Measurements from ENCODE around the gene GTPBP2.

- TF ChIP-seq ZBTB17 (tag by site-specific recombination; IDR thresholded peaks at IDR 0.05) (no peak), CTCF (tag by site-specific recombination; IDR thresholded peaks at IDR 0.05) (no peak), ZNF530 (tag by site-specific recombination; IDR thresholded peaks at IDR 0.05; ENCODE audit: low read depth) (no peak), TCF7L2 (IDR thresholded peaks at IDR 0.05; ENCODE audit: borderline replicate concordance, low read depth, low read length) (no peak), PRDM4 (tag by site-specific recombination; IDR thresholded peaks at IDR 0.05) (no peak), RBAK (tag by site-specific recombination; IDR thresholded peaks at IDR 0.05) (no peak), ZNF366 (tag by site-specific recombination; conservative IDR thresholded peaks at IDR 0.05) (no peak), ZNF221 (tag by site-specific recombination; IDR thresholded peaks at IDR 0.05; ENCODE audit: borderline replicate concordance) (no peak), GLI2 (tag by site-specific recombination; IDR thresholded peaks at IDR 0.05; ENCODE audit: borderline replicate concordance, low read depth) (no peak)
- TF ChIP-seq, protein P1, sequence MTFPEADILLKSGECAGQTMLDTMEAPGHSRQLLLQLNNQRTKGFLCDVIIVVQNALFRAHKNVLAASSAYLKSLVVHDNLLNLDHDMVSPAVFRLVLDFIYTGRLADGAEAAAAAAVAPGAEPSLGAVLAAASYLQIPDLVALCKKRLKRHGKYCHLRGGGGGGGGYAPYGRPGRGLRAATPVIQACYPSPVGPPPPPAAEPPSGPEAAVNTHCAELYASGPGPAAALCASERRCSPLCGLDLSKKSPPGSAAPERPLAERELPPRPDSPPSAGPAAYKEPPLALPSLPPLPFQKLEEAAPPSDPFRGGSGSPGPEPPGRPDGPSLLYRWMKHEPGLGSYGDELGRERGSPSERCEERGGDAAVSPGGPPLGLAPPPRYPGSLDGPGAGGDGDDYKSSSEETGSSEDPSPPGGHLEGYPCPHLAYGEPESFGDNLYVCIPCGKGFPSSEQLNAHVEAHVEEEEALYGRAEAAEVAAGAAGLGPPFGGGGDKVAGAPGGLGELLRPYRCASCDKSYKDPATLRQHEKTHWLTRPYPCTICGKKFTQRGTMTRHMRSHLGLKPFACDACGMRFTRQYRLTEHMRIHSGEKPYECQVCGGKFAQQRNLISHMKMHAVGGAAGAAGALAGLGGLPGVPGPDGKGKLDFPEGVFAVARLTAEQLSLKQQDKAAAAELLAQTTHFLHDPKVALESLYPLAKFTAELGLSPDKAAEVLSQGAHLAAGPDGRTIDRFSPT (tag by site-specific recombination; IDR thresholded peaks at IDR 0.05), result no peak
These were observed 50.3 kb downstream of the GTPBP2 start for GRCh38 chr6:43578748-43579147.
